Measurements from ENCODE around the gene ARHGEF37. TPM values are rescaled to one million over a fixed set of nuclear protein-coding genes. Genes with fewer than 3 reads are reported as not detected.

Gene ARHGEF37
- total RNA-seq, 3 donors from 2014 or later, result 5.3 to 54.4 (median 29.2) TPM

GRCh38 chr5:149651686-149652085 is 70.4 kb downstream of the ARHGEF37 start:
- TF ChIP-seq POLR2AphosphoS5 (IDR thresholded peaks at IDR 0.05) (no peak), POLR2A (IDR thresholded peaks at IDR 0.05) (no peak)
- TF ChIP-seq, protein P1, sequence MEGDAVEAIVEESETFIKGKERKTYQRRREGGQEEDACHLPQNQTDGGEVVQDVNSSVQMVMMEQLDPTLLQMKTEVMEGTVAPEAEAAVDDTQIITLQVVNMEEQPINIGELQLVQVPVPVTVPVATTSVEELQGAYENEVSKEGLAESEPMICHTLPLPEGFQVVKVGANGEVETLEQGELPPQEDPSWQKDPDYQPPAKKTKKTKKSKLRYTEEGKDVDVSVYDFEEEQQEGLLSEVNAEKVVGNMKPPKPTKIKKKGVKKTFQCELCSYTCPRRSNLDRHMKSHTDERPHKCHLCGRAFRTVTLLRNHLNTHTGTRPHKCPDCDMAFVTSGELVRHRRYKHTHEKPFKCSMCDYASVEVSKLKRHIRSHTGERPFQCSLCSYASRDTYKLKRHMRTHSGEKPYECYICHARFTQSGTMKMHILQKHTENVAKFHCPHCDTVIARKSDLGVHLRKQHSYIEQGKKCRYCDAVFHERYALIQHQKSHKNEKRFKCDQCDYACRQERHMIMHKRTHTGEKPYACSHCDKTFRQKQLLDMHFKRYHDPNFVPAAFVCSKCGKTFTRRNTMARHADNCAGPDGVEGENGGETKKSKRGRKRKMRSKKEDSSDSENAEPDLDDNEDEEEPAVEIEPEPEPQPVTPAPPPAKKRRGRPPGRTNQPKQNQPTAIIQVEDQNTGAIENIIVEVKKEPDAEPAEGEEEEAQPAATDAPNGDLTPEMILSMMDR (IDR thresholded peaks at IDR 0.05), result no peak
- no peak overlapping the region for H3K27ac ChIP-seq
- H3K4me3 ChIP-seq, result no peak overlapping the region
- H3K27me3 ChIP-seq, result no peaks in the 10 kb centered on the region
- H3K36me3 ChIP-seq, result no peaks in the 10 kb centered on the region
- no peak for DNase-seq (ENCODE audit: low spot score in 2 of 2)
- no peaks in the 10 kb centered on the region for H3K4me1 ChIP-seq
- no peaks in the 10 kb centered on the region for H3K9me3 ChIP-seq
- intact Hi-C loops (cut with DNase I; ENCODE audit: low total_unique reads), result no loop called here

- TF ChIP-seq, protein P1 (IDR thresholded peaks at IDR 0.05), result no peak
- TF ChIP-seq POLR2A (IDR thresholded peaks at IDR 0.05), result no peak
- no peak for TF ChIP-seq POLR2AphosphoS5 (IDR thresholded peaks at IDR 0.05)
- H3K4me3 ChIP-seq, result no peak overlapping the region
- no peak for DNase-seq (ENCODE audit: low spot score in 2 of 2)
- no peak overlapping the region for H3K27ac ChIP-seq
- H3K27me3 ChIP-seq, result no peaks in the 10 kb centered on the region
- H3K9me3 ChIP-seq, result no peaks in the 10 kb centered on the region
- no peaks in the 10 kb centered on the region for H3K4me1 ChIP-seq
- H3K36me3 ChIP-seq, result no peaks in the 10 kb centered on the region
- intact Hi-C loops (cut with DNase I; ENCODE audit: low total_unique reads), result no loop called here
Observed at GRCh38 chr5:149652697-149653096, 71.4 kb downstream of the ARHGEF37 start.

- H3K9me3 ChIP-seq, result no peaks in the 10 kb centered on the region
- no peak overlapping the region for H3K27ac ChIP-seq
- H3K27me3 ChIP-seq, result no peaks in the 10 kb centered on the region
- H3K4me1 ChIP-seq, result no peaks in the 10 kb centered on the region
- no peak overlapping the region for H3K4me3 ChIP-seq
- no peaks in the 10 kb centered on the region for H3K36me3 ChIP-seq
- no peak for DNase-seq (ENCODE audit: low spot score in 2 of 2)
- no peak for TF ChIP-seq POLR2A (IDR thresholded peaks at IDR 0.05)
- TF ChIP-seq, protein P1 (IDR thresholded peaks at IDR 0.05), result no peak
- TF ChIP-seq POLR2AphosphoS5 (IDR thresholded peaks at IDR 0.05), result no peak
- intact Hi-C loops (cut with DNase I; ENCODE audit: low total_unique reads), result no loop called here
Observed at GRCh38 chr5:149654231-149654630, 72.9 kb downstream of the ARHGEF37 start.

DNA sequence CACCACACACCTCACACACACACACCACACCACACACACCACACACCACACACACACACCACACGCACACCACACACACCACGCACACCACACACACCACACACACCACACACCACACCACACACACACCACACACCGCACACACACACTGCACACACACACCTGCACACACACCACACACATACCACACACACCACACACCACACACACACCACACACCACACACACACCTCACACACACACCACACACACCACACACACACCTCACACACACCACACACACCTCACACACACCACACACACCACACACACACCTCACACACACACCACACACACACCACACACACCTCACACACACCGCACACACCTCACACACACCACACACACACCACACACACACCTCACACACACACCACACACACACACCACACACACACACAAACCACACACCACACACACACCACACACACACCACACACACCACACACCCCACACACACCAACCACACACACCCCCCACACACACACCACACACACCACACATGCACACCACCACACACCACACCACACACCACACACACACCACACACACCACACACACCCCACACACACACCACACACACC is 73.7 kb downstream of the ARHGEF37 start:
- no peaks in the 10 kb centered on the region for H3K36me3 ChIP-seq
- H3K4me3 ChIP-seq, result no peak overlapping the region
- H3K9me3 ChIP-seq, result no peaks in the 10 kb centered on the region
- intact Hi-C loops (cut with DNase I; ENCODE audit: low total_unique reads), result no loop called here
- H3K27ac ChIP-seq, result no peak overlapping the region
- H3K4me1 ChIP-seq, result no peaks in the 10 kb centered on the region
- DNase-seq (ENCODE audit: low spot score in 2 of 2), result no peak
- TF ChIP-seq POLR2A (IDR thresholded peaks at IDR 0.05), result no peak
- TF ChIP-seq, protein P1 (IDR thresholded peaks at IDR 0.05), result no peak
- no peak for TF ChIP-seq POLR2AphosphoS5 (IDR thresholded peaks at IDR 0.05)
- no peaks in the 10 kb centered on the region for H3K27me3 ChIP-seq

GRCh38 chr5:149656576-149657182 is 75.4 kb downstream of the ARHGEF37 start:
- no peaks in the 10 kb centered on the region for H3K27me3 ChIP-seq
- no peak overlapping the region for H3K27ac ChIP-seq
- no peak overlapping the region for H3K4me3 ChIP-seq
- DNase-seq (ENCODE audit: low spot score in 2 of 2), result no peak
- intact Hi-C loops (cut with DNase I; ENCODE audit: low total_unique reads), result no loop called here
- H3K4me1 ChIP-seq, result no peaks in the 10 kb centered on the region
- no peaks in the 10 kb centered on the region for H3K36me3 ChIP-seq
- TF ChIP-seq, protein P1 (IDR thresholded peaks at IDR 0.05), result peak; percentile 13 to 33 (median 30)
- TF ChIP-seq POLR2A (IDR thresholded peaks at IDR 0.05), result no peak
- no peaks in the 10 kb centered on the region for H3K9me3 ChIP-seq

Measured in breast epithelium (tissue), 4 donors.